GM21576 (cell line): ENCODE measurements around the gene IQGAP2.
"Not testable (repeated sequence)": the region's sequence is repeated elsewhere in the genome, so short reads cannot be mapped to it uniquely, and the experiment has no call there.

Source experiments
- ATAC-seq: cut with Tn5 transposase; IDR thresholded peaks from one replicate; pipeline ENCODE4 v1.9.1; 2021; ENCODE audit warnings: mild to moderate bottlenecking, moderate library complexity; ENCODE audit not compliant: unreplicated experiment

Gene IQGAP2

GRCh38 chr5:76592692-76593091, 189.6 kb downstream of the IQGAP2 start:
- ATAC-seq: no peak

- ATAC-seq: no peak
Observed at GRCh38 chr5:76594107-76594506, 191.0 kb downstream of the IQGAP2 start.

- ATAC-seq: no peak
Observed at GRCh38 chr5:76595755-76596481, 192.8 kb downstream of the IQGAP2 start.

- ATAC-seq: no peak
Observed at GRCh38 chr5:76598531-76598930, 195.4 kb downstream of the IQGAP2 start.

- ATAC-seq: no peak
Observed at GRCh38 chr5:76600716-76601115, 197.6 kb downstream of the IQGAP2 start.

- ATAC-seq: no peak
Observed at GRCh38 chr5:76601470-76601869, 198.4 kb downstream of the IQGAP2 start.

- ATAC-seq: no peak
Observed at GRCh38 chr5:76602094-76602726, 199.1 kb downstream of the IQGAP2 start.

- not testable (repeated sequence) for ATAC-seq
Observed at GRCh38 chr5:76603991-76604390, 200.9 kb downstream of the IQGAP2 start.

GRCh38 chr5:76604838-76605237, 201.8 kb downstream of the IQGAP2 start:
- no peak for ATAC-seq

GRCh38 chr5:76606701-76607100, 203.6 kb downstream of the IQGAP2 start:
- no peak for ATAC-seq

GRCh38 chr5:76607353-76607871, 204.3 kb downstream of the IQGAP2 start:
- no peak for ATAC-seq

GRCh38 chr5:76608833-76609232, 205.7 kb downstream of the IQGAP2 start:
- ATAC-seq: no peak

GRCh38 chr5:76610196-76610595, 207.1 kb downstream of the IQGAP2 start:
- no peak for ATAC-seq

- ATAC-seq: no peak
Observed at GRCh38 chr5:76612942-76613341, 209.9 kb downstream of the IQGAP2 start.

GRCh38 chr5:76615759-76616158, 212.7 kb downstream of the IQGAP2 start:
- ATAC-seq: no peak

GRCh38 chr5:76616206-76616605, 213.1 kb downstream of the IQGAP2 start:
- no peak for ATAC-seq

- no peak for ATAC-seq
Observed at GRCh38 chr5:76617229-76617628, 214.1 kb downstream of the IQGAP2 start.

- no peak for ATAC-seq
Observed at GRCh38 chr5:76617675-76618074, 214.6 kb downstream of the IQGAP2 start.

GRCh38 chr5:76620166-76620565, 217.1 kb downstream of the IQGAP2 start:
- ATAC-seq: no peak

- ATAC-seq: no peak
Observed at GRCh38 chr5:76622076-76622475, 219.0 kb downstream of the IQGAP2 start.

GRCh38 chr5:76622973-76623596, 220.0 kb downstream of the IQGAP2 start, which contains the start of gene F2RL2:
Gene F2RL2 (minus strand): TSS chr5:76623403. CDS start chr5:76623230, 173 bp downstream.
- ATAC-seq: no peak
